ENCODE data around the gene LRRD1. TPM values are rescaled to one million over a fixed set of nuclear protein-coding genes. Genes with fewer than 3 reads are reported as not detected.

LRRD1 gene
- under 1 TPM in 1 of 2 donors, not detected in 1; 0.01 TPM for polyA plus RNA-seq

DNA sequence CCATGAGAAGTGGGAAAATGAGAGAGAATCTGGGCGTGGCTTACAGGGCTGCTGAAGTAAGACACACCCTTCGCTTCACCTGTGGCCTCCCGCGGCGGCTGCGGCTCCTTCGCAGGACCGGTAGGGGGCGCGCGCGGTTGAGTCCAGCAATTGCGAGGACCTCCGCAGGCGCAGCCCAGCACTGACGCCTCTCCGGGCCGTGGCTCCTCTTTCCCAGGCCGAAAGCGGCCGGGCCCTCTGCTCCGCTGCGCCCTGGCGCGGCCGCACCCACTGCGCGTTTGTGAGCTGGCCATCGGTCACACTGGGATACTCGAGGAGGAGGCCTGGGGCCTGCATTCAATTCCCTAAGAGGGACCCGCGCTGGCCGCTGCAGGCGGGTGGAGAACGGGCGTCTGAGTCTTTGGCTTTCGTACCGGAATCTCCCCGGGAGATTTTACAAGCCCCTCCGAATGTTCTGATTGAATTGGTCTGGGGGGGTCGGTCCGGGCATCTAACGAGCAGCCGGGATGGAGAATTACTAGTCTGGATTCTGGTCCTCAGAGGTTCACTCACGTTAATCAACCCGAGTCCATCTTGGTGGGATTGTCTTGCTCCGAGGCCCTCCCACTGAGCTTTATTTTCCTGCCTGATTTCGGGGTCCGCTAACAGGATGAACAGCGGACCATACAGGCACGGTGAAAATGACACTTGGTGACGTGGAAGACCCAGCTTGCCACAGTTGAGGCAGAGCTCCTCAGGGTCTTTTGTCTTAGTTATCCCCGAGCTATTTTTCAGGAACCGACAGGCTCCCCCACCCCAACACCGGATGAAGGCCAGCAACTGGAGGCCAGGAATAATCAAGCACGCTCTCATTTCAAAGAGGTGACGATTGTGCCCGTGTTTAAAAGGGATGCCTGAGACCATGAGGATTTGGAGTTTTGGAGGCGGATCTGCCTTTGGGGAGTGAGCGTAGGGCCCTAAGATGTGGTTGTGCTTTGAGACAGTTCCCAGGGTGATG lies at the start of gene LRRD1:
Gene LRRD1, minus strand, starts transcription at position 215 of the 997 bp plus-strand sequence. CDS start 13,940 bp downstream, outside the sequence.
- peaks cover 0 to 3% of the 10 kb centered on the region in 2 donors for H3K27me3 ChIP-seq (ENCODE audit: control insufficient read depth in 1 of 2, insufficient read depth in 2 of 2, low read length in 2 of 2)
- H3K4me3 ChIP-seq (ENCODE audit: low read depth in 1 of 2, low read length in 2 of 2) = peak within 1 kb of the TSS; percentile 48 to 50
- H3K27ac ChIP-seq (ENCODE audit: low read depth in 2 of 2, low read length in 1 of 2) = peak within 1 kb of the TSS; percentile 24 to 55
- H3K4me1 ChIP-seq (ENCODE audit: control insufficient read depth in 2 of 2, insufficient read depth in 2 of 2, low read length in 1 of 2) = no peaks in the 10 kb centered on the region
- H3K9me3 ChIP-seq (ENCODE audit: control insufficient read depth in 2 of 2, insufficient read depth in 1 of 2, low read depth in 1 of 2, low read length in 1 of 2) = no peaks in the 10 kb centered on the region
- H3K36me3 ChIP-seq (ENCODE audit: control insufficient read depth in 2 of 2, insufficient read depth in 2 of 2, low read length in 1 of 2) = no peaks in the 10 kb centered on the region
- 8 to 9% methylated on average over 60 of the region's 60 CpGs for WGBS, 2 donors

DNA sequence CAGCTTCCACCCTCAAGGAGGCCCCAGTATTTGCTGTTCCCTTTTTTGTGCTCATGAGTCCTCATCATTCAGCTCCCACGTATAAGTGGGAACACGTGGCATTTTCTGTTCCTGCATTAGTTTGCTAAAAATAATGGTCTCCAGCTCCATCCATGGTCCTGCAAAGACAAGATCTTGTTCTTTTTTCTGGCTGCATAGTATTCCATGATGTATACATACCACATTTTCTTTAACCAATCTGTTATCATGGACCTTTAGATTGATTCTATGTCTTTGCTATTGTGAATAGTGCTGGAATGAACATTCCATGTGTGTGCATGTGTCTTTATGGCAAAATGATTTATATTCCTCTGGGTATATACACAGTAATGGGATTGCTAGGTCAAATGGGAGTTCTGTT lies 49.8 kb upstream of the LRRD1 start:
- Histone ChIP-seq H3K27me3 (ENCODE audit: control insufficient read depth in 1 of 2, insufficient read depth in 2 of 2, low read length in 2 of 2) (no peaks in the 10 kb centered on the region), H3K36me3 (ENCODE audit: control insufficient read depth in 2 of 2, insufficient read depth in 2 of 2, low read length in 1 of 2) (peaks cover 0 to 6% of the 10 kb centered on the region in 2 donors), H3K4me3 (ENCODE audit: low read depth in 1 of 2, low read length in 2 of 2) (no peak overlapping the region), H3K9me3 (ENCODE audit: control insufficient read depth in 2 of 2, insufficient read depth in 1 of 2, low read depth in 1 of 2, low read length in 1 of 2) (no peaks in the 10 kb centered on the region), H3K27ac (ENCODE audit: low read depth in 2 of 2, low read length in 1 of 2) (no peak overlapping the region), H3K4me1 (ENCODE audit: control insufficient read depth in 2 of 2, insufficient read depth in 2 of 2, low read length in 1 of 2) (no peaks in the 10 kb centered on the region)
- WGBS, 2 donors = 96 to 100% methylated on average over 2 of the region's 2 CpGs

DNA sequence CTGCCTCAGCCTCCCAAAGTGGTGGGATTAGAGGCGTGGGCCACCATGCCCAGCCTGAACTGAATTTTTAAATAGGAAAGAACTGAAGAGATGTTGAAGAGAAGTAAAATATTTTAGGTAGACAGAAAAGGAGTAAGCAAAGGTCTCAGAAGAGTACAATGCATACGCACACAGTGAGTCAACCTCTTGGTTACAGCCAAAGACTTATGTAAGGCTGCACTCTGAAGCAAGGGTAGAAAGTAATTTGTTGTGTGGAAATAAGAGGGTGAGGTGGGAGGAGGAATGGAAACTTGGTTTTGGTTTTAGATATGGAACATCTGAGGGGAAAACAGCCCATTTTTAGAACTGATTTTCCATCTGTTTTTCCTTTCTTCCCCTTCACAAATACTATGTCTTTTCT lies 49.2 kb upstream of the LRRD1 start:
- Histone ChIP-seq H3K9me3 (ENCODE audit: control insufficient read depth in 2 of 2, insufficient read depth in 1 of 2, low read depth in 1 of 2, low read length in 1 of 2) (no peaks in the 10 kb centered on the region), H3K4me3 (ENCODE audit: low read depth in 1 of 2, low read length in 2 of 2) (no peak overlapping the region), H3K27ac (ENCODE audit: low read depth in 2 of 2, low read length in 1 of 2) (no peak overlapping the region), H3K4me1 (ENCODE audit: control insufficient read depth in 2 of 2, insufficient read depth in 2 of 2, low read length in 1 of 2) (no peaks in the 10 kb centered on the region), H3K27me3 (ENCODE audit: control insufficient read depth in 1 of 2, insufficient read depth in 2 of 2, low read length in 2 of 2) (no peaks in the 10 kb centered on the region), H3K36me3 (ENCODE audit: control insufficient read depth in 2 of 2, insufficient read depth in 2 of 2, low read length in 1 of 2) (peaks cover 0 to 6% of the 10 kb centered on the region in 2 donors)
- WGBS, 2 donors = 98 to 99% methylated on average over 2 of the region's 2 CpGs

DNA sequence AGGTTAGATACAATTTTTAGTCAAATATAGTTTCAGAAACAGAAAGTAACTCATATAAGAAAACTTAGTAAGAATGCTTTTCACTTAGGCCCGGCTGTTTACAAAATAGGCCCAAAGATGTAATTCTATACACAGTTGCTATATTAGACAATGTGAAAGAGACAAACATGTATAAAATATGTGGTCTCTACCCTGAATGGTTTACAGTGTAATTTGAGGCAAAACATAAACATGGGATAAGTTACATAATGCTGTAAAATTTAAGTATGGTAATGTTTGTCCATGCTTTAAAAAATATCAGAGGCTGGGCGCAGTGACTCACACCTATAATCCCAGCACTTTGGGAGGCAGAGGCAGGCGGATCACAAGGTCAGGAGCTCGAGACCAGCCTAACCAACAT lies 48.0 kb upstream of the LRRD1 start:
- WGBS, 2 donors = 89 to 92% methylated on average over 4 of the region's 4 CpGs
- Histone ChIP-seq H3K4me3 (ENCODE audit: low read depth in 1 of 2, low read length in 2 of 2) (no peak overlapping the region), H3K4me1 (ENCODE audit: control insufficient read depth in 2 of 2, insufficient read depth in 2 of 2, low read length in 1 of 2) (no peaks in the 10 kb centered on the region), H3K36me3 (ENCODE audit: control insufficient read depth in 2 of 2, insufficient read depth in 2 of 2, low read length in 1 of 2) (peaks cover 0 to 6% of the 10 kb centered on the region in 2 donors), H3K27ac (ENCODE audit: low read depth in 2 of 2, low read length in 1 of 2) (no peak overlapping the region), H3K9me3 (ENCODE audit: control insufficient read depth in 2 of 2, insufficient read depth in 1 of 2, low read depth in 1 of 2, low read length in 1 of 2) (no peaks in the 10 kb centered on the region), H3K27me3 (ENCODE audit: control insufficient read depth in 1 of 2, insufficient read depth in 2 of 2, low read length in 2 of 2) (no peaks in the 10 kb centered on the region)

DNA sequence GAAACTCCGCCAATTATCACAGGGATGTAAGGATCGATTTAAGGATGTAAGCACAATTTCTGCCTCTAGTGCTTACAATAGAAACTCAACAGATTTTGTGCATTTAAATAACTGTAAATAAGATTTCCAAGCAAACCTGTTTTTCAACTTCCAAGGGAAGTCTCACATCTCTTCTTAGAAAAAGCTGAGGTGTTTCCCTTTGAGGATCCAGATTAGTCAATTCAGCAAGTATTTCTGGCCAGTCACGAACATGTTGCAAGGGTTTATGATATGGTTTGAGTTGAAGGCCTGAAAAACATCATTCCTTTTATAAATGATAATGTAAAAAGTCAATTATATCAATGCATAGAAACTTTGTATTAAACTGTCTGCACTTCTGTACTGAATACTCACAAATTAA lies 42.8 kb upstream of the LRRD1 start:
- Histone ChIP-seq H3K36me3 (ENCODE audit: control insufficient read depth in 2 of 2, insufficient read depth in 2 of 2, low read length in 1 of 2) (peaks cover 0 to 6% of the 10 kb centered on the region in 2 donors), H3K4me1 (ENCODE audit: control insufficient read depth in 2 of 2, insufficient read depth in 2 of 2, low read length in 1 of 2) (no peaks in the 10 kb centered on the region), H3K9me3 (ENCODE audit: control insufficient read depth in 2 of 2, insufficient read depth in 1 of 2, low read depth in 1 of 2, low read length in 1 of 2) (no peaks in the 10 kb centered on the region), H3K27me3 (ENCODE audit: control insufficient read depth in 1 of 2, insufficient read depth in 2 of 2, low read length in 2 of 2) (no peaks in the 10 kb centered on the region), H3K4me3 (ENCODE audit: low read depth in 1 of 2, low read length in 2 of 2) (no peak overlapping the region), H3K27ac (ENCODE audit: low read depth in 2 of 2, low read length in 1 of 2) (no peak overlapping the region)
- WGBS, 2 donors = 78 to 87% methylated on average over 3 of the region's 3 CpGs

DNA sequence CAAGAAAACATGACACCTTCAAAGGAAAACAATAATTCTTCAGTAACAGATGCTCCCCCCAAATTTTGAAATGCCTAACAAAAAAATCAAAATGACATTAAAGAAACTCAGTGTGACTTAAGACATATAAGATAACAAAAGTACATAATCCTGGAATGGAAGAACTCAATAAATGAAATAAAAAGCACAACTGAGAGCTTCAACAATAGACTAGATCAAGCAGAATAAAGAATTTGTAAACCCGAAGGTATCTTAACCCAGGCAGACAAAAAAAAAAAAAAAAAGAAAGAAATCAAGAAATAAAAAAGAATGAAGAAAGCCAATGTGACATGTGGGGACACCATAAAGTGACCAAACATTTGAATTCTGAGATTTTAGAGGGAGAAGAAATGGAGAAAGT lies 27.7 kb upstream of the LRRD1 start:
- Histone ChIP-seq H3K27me3 (ENCODE audit: control insufficient read depth in 1 of 2, insufficient read depth in 2 of 2, low read length in 2 of 2) (no peaks in the 10 kb centered on the region), H3K9me3 (ENCODE audit: control insufficient read depth in 2 of 2, insufficient read depth in 1 of 2, low read depth in 1 of 2, low read length in 1 of 2) (peaks cover 0 to 2% of the 10 kb centered on the region in 2 donors), H3K27ac (ENCODE audit: low read depth in 2 of 2, low read length in 1 of 2) (no peak overlapping the region), H3K4me1 (ENCODE audit: control insufficient read depth in 2 of 2, insufficient read depth in 2 of 2, low read length in 1 of 2) (no peaks in the 10 kb centered on the region), H3K4me3 (ENCODE audit: low read depth in 1 of 2, low read length in 2 of 2) (no peak overlapping the region), H3K36me3 (ENCODE audit: control insufficient read depth in 2 of 2, insufficient read depth in 2 of 2, low read length in 1 of 2) (peaks cover 3 to 15% of the 10 kb centered on the region in 2 donors)
- 97 to 100% methylated on average over 1 of the region's 1 CpG for WGBS, 2 donors

DNA sequence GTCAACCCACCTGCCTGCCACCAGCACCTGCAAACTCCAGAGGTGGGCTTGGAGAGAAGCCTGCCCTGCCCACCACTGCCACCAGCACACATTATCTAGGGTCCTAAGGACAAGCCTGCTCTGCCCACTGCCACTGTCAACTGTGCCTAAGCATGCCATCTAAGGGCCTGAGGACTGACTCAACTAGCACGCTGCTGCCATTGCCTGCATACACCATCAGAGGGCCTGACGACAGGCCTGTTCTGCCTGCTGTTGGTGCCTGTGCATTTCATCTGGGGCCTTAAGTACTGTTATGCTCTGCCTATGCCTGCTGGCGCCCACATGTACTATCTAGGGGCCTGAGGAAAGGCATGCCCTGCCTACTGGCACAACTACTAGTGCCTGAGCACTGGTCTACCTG lies 27.0 kb upstream of the LRRD1 start:
- Histone ChIP-seq H3K36me3 (ENCODE audit: control insufficient read depth in 2 of 2, insufficient read depth in 2 of 2, low read length in 1 of 2) (peaks cover 3 to 17% of the 10 kb centered on the region in 2 donors), H3K9me3 (ENCODE audit: control insufficient read depth in 2 of 2, insufficient read depth in 1 of 2, low read depth in 1 of 2, low read length in 1 of 2) (peaks cover 0 to 2% of the 10 kb centered on the region in 2 donors)
- WGBS, 2 donors = 96 to 100% methylated on average over 3 of the region's 3 CpGs

DNA sequence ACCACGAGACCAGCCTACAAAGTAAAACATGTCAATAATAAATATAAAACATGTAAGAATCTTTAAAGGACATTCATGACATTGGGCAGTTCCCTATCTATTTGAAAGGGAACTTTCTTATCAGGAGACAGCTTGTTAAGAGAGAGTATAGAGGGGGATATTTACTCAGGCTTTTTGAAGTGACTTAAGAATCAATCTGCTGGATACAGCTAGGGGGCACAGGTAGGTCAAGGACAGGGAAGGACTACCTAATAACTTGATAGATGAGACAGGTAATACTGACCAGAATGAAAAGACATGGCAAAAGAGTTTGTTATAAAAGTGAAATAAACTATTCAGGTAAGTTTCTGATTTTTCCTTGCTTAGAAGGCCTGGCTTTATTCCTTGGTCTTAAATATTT lies 21.8 kb upstream of the LRRD1 start:
- H3K36me3 ChIP-seq (ENCODE audit: control insufficient read depth in 2 of 2, insufficient read depth in 2 of 2, low read length in 1 of 2) = peaks cover 0 to 16% of the 10 kb centered on the region in 2 donors
- no peaks in the 10 kb centered on the region for H3K27me3 ChIP-seq (ENCODE audit: control insufficient read depth in 1 of 2, insufficient read depth in 2 of 2, low read length in 2 of 2)
- no peaks in the 10 kb centered on the region for H3K4me1 ChIP-seq (ENCODE audit: control insufficient read depth in 2 of 2, insufficient read depth in 2 of 2, low read length in 1 of 2)
- WGBS, 2 donors = 88 to 95% methylated on average over 1 of the region's 1 CpG
- no peak overlapping the region for H3K27ac ChIP-seq (ENCODE audit: low read depth in 2 of 2, low read length in 1 of 2)
- H3K9me3 ChIP-seq (ENCODE audit: control insufficient read depth in 2 of 2, insufficient read depth in 1 of 2, low read depth in 1 of 2, low read length in 1 of 2) = no peaks in the 10 kb centered on the region
- no peak overlapping the region for H3K4me3 ChIP-seq (ENCODE audit: low read depth in 1 of 2, low read length in 2 of 2)

More for the DNA sequence above, 27.0 kb upstream of the LRRD1 start:
- Histone ChIP-seq H3K27ac (ENCODE audit: low read depth in 2 of 2, low read length in 1 of 2) (no peak overlapping the region), H3K4me1 (ENCODE audit: control insufficient read depth in 2 of 2, insufficient read depth in 2 of 2, low read length in 1 of 2) (no peaks in the 10 kb centered on the region), H3K27me3 (ENCODE audit: control insufficient read depth in 1 of 2, insufficient read depth in 2 of 2, low read length in 2 of 2) (no peaks in the 10 kb centered on the region), H3K4me3 (ENCODE audit: low read depth in 1 of 2, low read length in 2 of 2) (no peak overlapping the region)

DNA sequence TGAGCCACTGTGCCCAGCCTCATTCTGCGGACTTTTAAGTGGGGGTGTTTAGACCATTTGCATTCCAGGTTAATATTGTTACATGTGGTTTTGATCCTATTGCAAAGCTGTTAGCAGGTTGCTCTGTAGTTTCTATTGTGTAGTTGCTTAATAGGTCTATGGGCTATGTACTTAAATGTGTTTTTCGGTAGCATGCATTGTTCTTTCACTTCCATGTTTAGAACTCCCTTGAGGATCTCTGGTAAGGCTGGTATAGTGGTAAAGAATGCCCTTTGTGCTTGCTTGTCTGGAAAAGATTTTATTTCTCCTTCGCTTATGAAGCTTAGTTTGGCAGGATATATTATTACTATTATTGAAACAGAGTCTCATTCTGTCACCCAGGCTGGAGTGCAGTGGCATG lies 13.4 kb upstream of the LRRD1 start:
- peaks cover 0 to 4% of the 10 kb centered on the region in 2 donors for H3K36me3 ChIP-seq (ENCODE audit: control insufficient read depth in 2 of 2, insufficient read depth in 2 of 2, low read length in 1 of 2)
- H3K27me3 ChIP-seq (ENCODE audit: control insufficient read depth in 1 of 2, insufficient read depth in 2 of 2, low read length in 2 of 2) = no peaks in the 10 kb centered on the region
- H3K4me3 ChIP-seq (ENCODE audit: low read depth in 1 of 2, low read length in 2 of 2) = no peak overlapping the region
- no peaks in the 10 kb centered on the region for H3K4me1 ChIP-seq (ENCODE audit: control insufficient read depth in 2 of 2, insufficient read depth in 2 of 2, low read length in 1 of 2)
- no peaks in the 10 kb centered on the region for H3K9me3 ChIP-seq (ENCODE audit: control insufficient read depth in 2 of 2, insufficient read depth in 1 of 2, low read depth in 1 of 2, low read length in 1 of 2)
- no peak overlapping the region for H3K27ac ChIP-seq (ENCODE audit: low read depth in 2 of 2, low read length in 1 of 2)
- WGBS, 2 donors = 94 to 97% methylated on average over 3 of the region's 3 CpGs
